ENCODE measurements around the gene FAM3D. TPM values are rescaled to one million over a fixed set of nuclear protein-coding genes. Genes with fewer than 3 reads are reported as not detected.

The FAM3D gene
- polyA plus RNA-seq, 1 of the 3 experiments (the other 2 are of a cell fraction) = not detected

DNA sequence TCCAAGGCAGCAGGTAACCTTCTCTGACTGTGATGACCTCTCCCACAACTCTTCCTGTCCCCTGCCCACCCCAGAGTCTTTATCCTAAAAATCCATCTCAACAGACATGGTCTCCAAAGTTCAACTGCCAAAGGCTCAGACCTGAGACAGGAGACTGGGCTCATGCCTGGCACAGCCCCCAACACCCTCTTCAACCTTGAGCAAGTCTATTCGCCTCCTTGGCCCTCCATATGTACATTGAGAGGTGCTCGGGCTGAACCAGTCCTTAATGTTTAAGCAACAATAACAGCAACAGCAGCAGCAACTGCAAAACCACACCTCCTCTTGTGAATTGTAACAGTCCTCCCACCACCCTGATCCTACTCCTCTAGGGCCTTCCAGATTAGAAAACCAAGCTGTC, 9.9 kb downstream of the FAM3D start:
- ChIA-PET CTCF (interaction anchor here (1.0 kb wide), 1 partner anchor 165 kb away, joined by 3 read pairs; the partner anchor contains the start of gene KCTD6), POLR2A (no interaction called here)
- no peak overlapping the region for H2AFZ ChIP-seq (ENCODE audit: low read depth)

GRCh38 chr3:58654466-58654865, 12.1 kb downstream of the FAM3D start:
- Histone ChIP-seq H3K4me2 (no peak overlapping the region), H2AFZ (ENCODE audit: low read depth) (no peak overlapping the region), H3K27me3 (ENCODE audit: insufficient read depth) (peaks cover 17% of the 10 kb centered on the region; the same call in 1 of the 2 replicates), H3K4me3 (ENCODE audit: low read depth in 2 of 2, low read length in 1 of 2) (no peak overlapping the region), H3K9me3 (no peaks in the 10 kb centered on the region), H3F3A (replicated peaks; ENCODE audit: insufficient read depth) (no peaks in the 10 kb centered on the region), H3K9ac (no peak overlapping the region), H4K20me1 (ENCODE audit: insufficient read depth) (no peaks in the 10 kb centered on the region), H3K36me3 (replicated peaks in 1 of 2; ENCODE audit: control insufficient read depth in 1 of 2, insufficient read depth in 2 of 2, low read length in 1 of 2) (no peaks in the 10 kb centered on the region), H3K4me1 (ENCODE audit: control insufficient read depth in 1 of 2, insufficient read depth in 2 of 2, low read depth in 1 of 2, low read length in 1 of 2) (no peaks in the 10 kb centered on the region), H3K79me2 (ENCODE audit: insufficient read depth) (no peaks in the 10 kb centered on the region), H3K9me2 (no peaks in the 10 kb centered on the region), H3K27ac (ENCODE audit: low read depth in 2 of 2, low read length in 1 of 2) (no peak overlapping the region)
- ChIA-PET POLR2A (no interaction called here), CTCF (interaction anchor here (1.1 kb wide), 1 partner anchor 13 kb away, joined by 3 read pairs; no protein-coding TSS in a partner anchor)
- 62% methylated on average over 5 of the region's 6 CpGs for WGBS (ENCODE audit: low lambda C conversion rate)
- no peak for DNase-seq
- TF ChIP-seq, protein P1, sequence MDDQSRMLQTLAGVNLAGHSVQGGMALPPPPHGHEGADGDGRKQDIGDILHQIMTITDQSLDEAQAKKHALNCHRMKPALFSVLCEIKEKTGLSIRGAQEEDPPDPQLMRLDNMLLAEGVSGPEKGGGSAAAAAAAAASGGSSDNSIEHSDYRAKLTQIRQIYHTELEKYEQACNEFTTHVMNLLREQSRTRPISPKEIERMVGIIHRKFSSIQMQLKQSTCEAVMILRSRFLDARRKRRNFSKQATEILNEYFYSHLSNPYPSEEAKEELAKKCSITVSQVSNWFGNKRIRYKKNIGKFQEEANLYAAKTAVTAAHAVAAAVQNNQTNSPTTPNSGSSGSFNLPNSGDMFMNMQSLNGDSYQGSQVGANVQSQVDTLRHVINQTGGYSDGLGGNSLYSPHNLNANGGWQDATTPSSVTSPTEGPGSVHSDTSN (IDR thresholded peaks at IDR 0.05) = no peak
- no peak for TF ChIP-seq NFIC (IDR thresholded peaks at IDR 0.05; ENCODE audit: borderline replicate concordance)
- TF ChIP-seq JUND (IDR thresholded peaks at IDR 0.05) = no peak
- no peak for TF ChIP-seq FOXM1 (IDR thresholded peaks at IDR 0.05; ENCODE audit: low read depth)
- no peak for TF ChIP-seq POLR2AphosphoS5 (IDR thresholded peaks at IDR 0.05; ENCODE audit: low read depth, low read length)
- no peak for TF ChIP-seq RXRA (IDR thresholded peaks at IDR 0.05; ENCODE audit: borderline replicate concordance, low read depth)
- TF ChIP-seq, protein P2, sequence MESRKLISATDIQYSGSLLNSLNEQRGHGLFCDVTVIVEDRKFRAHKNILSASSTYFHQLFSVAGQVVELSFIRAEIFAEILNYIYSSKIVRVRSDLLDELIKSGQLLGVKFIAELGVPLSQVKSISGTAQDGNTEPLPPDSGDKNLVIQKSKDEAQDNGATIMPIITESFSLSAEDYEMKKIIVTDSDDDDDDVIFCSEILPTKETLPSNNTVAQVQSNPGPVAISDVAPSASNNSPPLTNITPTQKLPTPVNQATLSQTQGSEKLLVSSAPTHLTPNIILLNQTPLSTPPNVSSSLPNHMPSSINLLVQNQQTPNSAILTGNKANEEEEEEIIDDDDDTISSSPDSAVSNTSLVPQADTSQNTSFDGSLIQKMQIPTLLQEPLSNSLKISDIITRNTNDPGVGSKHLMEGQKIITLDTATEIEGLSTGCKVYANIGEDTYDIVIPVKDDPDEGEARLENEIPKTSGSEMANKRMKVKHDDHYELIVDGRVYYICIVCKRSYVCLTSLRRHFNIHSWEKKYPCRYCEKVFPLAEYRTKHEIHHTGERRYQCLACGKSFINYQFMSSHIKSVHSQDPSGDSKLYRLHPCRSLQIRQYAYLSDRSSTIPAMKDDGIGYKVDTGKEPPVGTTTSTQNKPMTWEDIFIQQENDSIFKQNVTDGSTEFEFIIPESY (IDR thresholded peaks at IDR 0.05; ENCODE audit: borderline replicate concordance, low read depth) = no peak
- no peak for TF ChIP-seq FOSL2 (IDR thresholded peaks at IDR 0.05; ENCODE audit: borderline replicate concordance, low read depth)
- TF ChIP-seq TEAD4 (IDR thresholded peaks at IDR 0.05; ENCODE audit: borderline replicate concordance, insufficient read depth) = no peak
- no peak for TF ChIP-seq EP300 (IDR thresholded peaks at IDR 0.05; ENCODE audit: borderline replicate concordance in 1 of 2, low read depth in 1 of 2, low read length in 1 of 2)

More for the DNA sequence above, 9.9 kb downstream of the FAM3D start:
- H3K9me3 ChIP-seq = no peaks in the 10 kb centered on the region
- H3F3A ChIP-seq (replicated peaks; ENCODE audit: insufficient read depth) = no peaks in the 10 kb centered on the region
- H3K36me3 ChIP-seq (replicated peaks in 1 of 2; ENCODE audit: control insufficient read depth in 1 of 2, insufficient read depth in 2 of 2, low read length in 1 of 2) = no peaks in the 10 kb centered on the region
- no peak overlapping the region for H3K27ac ChIP-seq (ENCODE audit: low read depth in 2 of 2, low read length in 1 of 2)
- peaks cover 17% of the 10 kb centered on the region; the same call in 1 of the 2 replicates for H3K27me3 ChIP-seq (ENCODE audit: insufficient read depth)
- WGBS (ENCODE audit: low lambda C conversion rate) = 42% methylated on average over 2 of the region's 2 CpGs
- no peaks in the 10 kb centered on the region for H3K4me1 ChIP-seq (ENCODE audit: control insufficient read depth in 1 of 2, insufficient read depth in 2 of 2, low read depth in 1 of 2, low read length in 1 of 2)
- H3K4me3 ChIP-seq (ENCODE audit: low read depth in 2 of 2, low read length in 1 of 2) = no peak overlapping the region
- TF ChIP-seq ELF1 (IDR thresholded peaks at IDR 0.05) (no peak), GABPA (IDR thresholded peaks at IDR 0.05; ENCODE audit: low read depth) (no peak), USF1 (IDR thresholded peaks at IDR 0.05; ENCODE audit: borderline replicate concordance, low read depth) (no peak), NRF1 (IDR thresholded peaks at IDR 0.05; ENCODE audit: low read depth, low read length) (no peak), FOSL2 (IDR thresholded peaks at IDR 0.05; ENCODE audit: borderline replicate concordance, low read depth) (no peak), CHD2 (IDR thresholded peaks at IDR 0.05; ENCODE audit: low read length, partially characterized antibody) (no peak), JUND (IDR thresholded peaks at IDR 0.05) (no peak), RFX5 (IDR thresholded peaks at IDR 0.05; ENCODE audit: low read length) (no peak)
- TF ChIP-seq, protein P2 (IDR thresholded peaks at IDR 0.05; ENCODE audit: borderline replicate concordance, low read depth) = no peak
- TF ChIP-seq, protein P3, sequence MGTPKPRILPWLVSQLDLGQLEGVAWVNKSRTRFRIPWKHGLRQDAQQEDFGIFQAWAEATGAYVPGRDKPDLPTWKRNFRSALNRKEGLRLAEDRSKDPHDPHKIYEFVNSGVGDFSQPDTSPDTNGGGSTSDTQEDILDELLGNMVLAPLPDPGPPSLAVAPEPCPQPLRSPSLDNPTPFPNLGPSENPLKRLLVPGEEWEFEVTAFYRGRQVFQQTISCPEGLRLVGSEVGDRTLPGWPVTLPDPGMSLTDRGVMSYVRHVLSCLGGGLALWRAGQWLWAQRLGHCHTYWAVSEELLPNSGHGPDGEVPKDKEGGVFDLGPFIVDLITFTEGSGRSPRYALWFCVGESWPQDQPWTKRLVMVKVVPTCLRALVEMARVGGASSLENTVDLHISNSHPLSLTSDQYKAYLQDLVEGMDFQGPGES (IDR thresholded peaks at IDR 0.05; ENCODE audit: low read depth, low read length) = no peak
- TF ChIP-seq, protein P4, sequence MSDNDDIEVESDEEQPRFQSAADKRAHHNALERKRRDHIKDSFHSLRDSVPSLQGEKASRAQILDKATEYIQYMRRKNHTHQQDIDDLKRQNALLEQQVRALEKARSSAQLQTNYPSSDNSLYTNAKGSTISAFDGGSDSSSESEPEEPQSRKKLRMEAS (IDR thresholded peaks at IDR 0.05; ENCODE audit: low read depth) = no peak
- H3K79me2 ChIP-seq (ENCODE audit: insufficient read depth) = no peaks in the 10 kb centered on the region
- DNase-seq = no peak
- no peaks in the 10 kb centered on the region for H3K9me2 ChIP-seq
- no peak overlapping the region for H3K4me2 ChIP-seq
- H3K9ac ChIP-seq = no peak overlapping the region
- H4K20me1 ChIP-seq (ENCODE audit: insufficient read depth) = no peaks in the 10 kb centered on the region

Measured in SK-N-SH (cell line).